HG02623 (cell line): ENCODE measurements around the gene NUDT1.
A peak's percentile ranks its signal among the peaks of the same experiment; 100 is the strongest.

ENCODE experiments used
- ATAC-seq: cut with Tn5 transposase; IDR thresholded peaks from one replicate; pipeline ENCODE4 v1.9.1; 2021; ENCODE audit warnings: moderate library complexity; ENCODE audit not compliant: unreplicated experiment

The NUDT1 gene

DNA sequence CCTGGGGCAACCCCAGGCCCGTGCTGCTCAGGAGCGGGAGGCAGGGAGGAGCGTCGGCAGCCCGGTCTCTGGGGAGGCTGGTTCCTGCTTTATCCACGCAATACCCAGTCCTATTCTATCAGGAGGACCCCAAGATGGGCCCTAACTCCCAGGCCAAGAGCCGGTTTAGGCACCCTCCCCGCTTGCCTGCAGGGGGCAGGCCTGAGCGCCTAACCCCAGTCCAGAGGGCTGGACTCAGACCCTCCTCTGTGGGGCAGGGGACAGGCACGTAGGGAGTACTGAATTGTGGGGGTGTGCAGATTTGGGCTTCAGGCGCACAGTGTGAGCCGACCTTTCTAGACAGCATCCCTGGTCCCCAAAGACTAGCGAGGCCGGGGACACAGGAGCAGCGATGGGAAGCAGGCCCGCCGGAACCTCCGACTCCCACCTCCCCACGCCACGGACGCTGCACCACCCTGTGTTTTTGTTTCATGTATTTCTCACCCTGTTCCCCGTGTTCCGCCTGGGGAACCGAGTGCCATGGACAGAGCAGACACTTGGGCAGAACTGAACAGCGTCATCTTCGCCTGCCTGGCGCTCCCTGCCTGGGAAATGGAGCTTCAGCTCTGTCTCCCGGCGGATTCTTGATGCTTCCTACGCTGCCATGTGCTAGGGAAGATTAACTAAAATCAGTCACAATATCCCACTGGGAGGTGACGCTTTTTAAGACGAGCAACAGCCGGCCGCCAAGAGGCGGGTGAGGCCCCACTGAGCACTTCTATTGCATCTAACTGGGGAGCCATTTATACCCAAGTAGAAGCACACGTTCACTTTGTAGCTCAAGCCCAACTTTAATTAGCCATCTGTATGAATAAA lies 5.3 kb downstream of the NUDT1 start:
- ATAC-seq, result no peak

DNA sequence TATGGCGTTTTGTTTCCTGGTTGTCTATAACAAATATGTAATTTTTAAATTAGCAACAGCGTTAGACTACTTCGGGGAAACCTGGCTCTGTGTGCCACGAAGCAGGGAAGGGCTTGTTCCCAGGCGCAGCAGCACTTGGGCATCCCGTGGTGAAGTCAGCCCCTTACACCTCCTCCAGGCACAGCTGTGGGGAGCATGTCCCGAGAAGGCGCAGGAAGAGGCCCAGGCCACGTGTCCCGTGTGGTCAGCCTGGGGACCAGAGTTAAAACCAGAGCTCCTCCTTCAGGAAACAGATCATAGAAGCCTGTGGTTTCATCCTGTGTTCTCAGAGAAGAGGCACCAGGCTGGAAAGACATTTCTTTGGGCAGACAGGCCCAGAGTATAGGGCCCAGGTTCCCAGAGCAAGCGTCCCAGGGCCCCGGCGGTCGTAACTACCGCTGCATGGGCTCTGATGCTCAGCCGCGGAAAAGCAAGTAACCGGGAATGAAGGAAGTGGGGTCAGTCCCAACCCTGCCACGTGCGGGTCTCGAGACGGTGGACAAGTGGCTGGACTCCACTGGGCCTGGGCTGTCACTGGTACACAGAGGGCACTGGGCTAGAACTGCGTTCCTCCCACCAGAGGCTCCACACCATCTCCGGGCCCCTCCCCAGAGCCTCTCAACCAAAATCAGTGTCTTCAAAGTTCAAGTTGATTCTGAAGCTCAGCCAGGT lies 7.1 kb downstream of the NUDT1 start:
- ATAC-seq, result no peak

DNA sequence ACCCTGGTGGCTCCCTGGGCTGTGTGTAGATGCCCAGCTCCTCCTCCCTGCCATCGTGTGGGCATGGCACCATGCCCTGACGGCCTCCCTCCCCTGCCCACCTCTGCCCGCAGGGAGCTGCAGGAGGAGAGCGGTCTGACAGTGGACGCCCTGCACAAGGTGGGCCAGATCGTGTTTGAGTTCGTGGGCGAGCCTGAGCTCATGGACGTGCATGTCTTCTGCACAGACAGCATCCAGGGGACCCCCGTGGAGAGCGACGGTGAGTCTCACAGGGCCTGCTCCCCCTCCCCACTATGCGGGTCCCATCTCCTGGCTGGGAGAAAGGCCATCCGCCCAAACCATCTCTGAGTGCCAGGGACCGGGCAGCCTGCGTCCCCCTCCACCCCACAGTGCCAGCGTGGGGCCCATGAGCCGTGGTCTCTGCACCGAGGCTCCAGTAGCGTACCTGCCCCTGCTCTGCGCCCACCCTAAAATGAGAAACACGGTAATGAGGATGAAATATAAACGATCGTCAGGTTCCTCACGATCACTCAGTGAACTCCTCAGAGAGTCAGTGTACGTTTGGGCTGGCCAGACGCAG lies 7.8 kb downstream of the NUDT1 start:
- no peak for ATAC-seq

DNA sequence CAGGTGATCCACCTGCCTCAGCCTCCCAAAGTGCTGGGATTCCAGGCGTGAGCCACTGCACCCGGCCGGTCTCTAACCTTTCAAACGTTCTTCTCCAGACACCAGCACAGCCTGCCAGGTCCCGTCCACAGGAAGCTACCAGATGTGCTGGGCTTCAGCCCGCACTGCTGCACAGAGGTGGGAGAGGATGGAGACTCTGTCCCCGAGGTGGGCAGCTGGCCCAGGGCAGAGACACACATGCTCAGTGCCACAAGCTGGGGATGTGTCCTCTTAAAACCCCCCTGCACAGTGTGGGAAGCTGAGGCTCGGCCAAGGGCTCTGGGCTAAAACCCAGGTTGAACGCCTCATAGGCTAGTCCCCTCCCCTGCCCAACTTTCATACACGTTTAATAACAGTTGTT lies 9.4 kb downstream of the NUDT1 start:
- no peak for ATAC-seq

DNA sequence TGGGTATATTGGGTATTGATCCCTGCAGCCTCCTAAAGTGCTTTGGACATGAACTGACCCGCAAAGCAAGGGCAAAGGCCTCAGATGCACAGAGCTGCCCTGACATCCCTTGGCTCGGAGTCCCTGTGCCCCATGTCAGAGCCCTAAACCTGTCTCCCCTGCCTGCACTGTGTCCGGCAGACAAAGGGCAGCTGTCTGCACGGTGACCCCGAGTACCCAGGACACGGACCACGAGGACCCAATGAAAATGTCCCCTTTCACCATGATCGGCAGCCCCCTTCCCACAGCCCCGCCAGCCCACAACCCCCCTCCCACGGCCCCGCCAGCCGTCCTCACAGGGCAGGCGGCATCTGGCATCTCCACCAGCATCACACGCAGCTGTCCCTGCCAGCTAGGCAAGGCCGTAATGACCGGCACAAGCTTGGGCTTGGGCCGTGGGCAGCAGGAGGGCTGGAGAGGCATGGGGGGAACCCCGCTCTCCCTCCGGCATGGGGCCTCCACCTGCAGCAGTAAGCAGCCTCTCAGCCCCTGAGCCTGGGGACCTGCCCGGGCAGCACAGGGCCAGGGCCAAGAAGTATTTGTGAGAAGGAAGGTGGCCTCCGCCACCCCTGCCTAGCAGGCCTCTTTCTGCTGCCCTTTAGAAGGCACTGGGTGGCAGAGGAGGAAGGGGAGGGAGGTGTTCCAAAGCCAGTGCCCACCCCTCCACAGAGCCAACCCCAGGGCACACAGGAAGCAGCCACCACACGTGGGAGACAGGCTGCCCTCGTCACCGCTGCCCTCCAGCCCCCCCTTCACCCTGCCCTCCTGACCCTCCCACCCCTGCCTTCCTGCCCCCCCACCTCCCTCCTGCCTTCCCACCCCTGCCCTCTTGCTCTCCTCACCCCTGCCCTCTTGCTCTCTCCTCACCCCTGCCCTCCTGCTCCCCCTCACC lies 10.1 kb downstream of the NUDT1 start:
- ATAC-seq, result no peak

DNA sequence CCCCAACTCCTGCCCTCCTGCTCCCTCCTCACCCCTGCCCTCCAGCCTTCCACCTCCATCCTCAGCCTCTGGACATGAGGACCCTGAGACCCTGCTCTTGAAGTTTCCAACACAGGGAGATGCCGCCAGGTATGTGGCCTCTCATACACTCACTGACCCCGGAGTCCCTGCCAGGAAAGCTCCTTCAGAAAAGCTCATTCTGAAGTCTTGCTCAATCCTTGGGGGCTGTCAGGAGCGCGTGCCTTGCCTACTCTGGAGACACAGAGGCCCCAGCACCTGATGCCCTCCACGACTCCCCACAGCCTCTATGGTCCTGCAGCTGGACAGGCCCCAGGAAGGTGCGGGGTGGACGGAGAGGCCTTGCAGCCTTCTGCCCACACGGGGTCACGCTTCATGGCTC lies 11.0 kb downstream of the NUDT1 start:
- ATAC-seq, result no peak

DNA sequence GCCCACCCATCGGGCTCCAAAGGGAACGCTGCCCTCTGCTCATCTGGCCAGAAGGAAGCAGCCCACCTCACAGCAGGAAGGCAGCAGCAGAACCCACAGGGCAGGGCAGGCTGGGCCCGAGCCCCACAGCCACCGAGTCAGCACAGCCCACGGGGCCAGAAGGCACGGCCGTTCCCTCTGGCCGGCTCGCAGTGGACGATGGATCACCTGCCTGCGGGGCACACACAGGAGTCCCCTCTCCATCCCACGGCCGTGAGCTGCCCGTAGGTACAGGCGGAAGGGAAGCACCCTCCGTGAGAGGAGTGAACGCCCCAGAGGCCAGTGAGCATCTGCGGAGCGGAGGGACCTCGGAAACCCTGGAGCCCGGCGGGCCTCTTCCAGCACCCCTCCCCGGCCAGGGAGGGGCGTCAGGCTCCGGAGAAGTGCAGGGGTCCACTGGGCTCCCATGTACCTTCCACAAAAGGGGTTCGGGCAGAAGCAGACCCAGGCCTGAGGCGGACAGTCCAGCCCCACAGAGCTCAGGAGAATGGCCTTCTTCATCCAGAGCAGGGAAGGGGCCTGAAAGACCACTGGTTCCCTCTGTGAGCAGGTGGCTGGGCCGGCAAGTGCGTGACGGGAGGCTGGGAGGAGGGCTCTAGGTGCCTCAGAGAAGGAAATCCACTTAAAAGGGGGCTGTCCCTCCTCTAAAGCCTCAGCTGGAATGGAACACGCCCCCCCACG lies 11.7 kb downstream of the NUDT1 start:
- ATAC-seq, result no peak

DNA sequence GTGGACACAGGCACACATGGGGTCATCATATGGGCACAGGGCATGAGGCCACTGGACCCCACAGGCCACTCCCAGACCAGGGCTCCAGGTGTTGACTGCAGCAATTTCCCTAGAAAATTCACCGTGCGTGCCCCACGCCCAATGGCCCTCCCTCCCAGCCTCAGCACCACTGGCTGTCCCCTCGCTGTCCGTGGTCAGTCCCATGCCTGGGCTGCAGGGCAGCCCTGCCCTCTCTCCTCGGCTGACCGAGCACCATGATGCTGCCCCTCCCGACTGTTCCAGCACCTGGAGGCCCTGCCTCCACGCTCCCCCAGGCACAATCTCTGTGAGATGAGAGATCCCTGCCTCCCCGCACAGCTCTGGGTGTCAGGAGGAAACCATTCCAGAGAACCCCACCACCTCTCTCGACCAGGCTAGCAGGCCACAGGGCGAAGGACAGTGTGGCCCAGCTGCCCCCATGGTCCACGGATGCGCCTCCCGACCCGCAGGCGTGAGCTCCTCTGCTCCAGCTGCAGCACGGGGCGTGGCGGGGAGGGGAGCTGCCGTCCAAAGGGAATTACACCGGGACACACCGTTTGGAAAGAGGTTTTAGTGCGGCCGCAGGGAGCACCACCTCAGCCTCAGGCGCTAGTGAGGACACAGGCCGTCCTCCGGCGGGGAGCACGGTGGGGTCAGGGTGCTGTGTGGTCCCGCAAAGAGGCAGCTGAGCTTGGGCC lies 12.6 kb downstream of the NUDT1 start:
- ATAC-seq, result no peak

DNA sequence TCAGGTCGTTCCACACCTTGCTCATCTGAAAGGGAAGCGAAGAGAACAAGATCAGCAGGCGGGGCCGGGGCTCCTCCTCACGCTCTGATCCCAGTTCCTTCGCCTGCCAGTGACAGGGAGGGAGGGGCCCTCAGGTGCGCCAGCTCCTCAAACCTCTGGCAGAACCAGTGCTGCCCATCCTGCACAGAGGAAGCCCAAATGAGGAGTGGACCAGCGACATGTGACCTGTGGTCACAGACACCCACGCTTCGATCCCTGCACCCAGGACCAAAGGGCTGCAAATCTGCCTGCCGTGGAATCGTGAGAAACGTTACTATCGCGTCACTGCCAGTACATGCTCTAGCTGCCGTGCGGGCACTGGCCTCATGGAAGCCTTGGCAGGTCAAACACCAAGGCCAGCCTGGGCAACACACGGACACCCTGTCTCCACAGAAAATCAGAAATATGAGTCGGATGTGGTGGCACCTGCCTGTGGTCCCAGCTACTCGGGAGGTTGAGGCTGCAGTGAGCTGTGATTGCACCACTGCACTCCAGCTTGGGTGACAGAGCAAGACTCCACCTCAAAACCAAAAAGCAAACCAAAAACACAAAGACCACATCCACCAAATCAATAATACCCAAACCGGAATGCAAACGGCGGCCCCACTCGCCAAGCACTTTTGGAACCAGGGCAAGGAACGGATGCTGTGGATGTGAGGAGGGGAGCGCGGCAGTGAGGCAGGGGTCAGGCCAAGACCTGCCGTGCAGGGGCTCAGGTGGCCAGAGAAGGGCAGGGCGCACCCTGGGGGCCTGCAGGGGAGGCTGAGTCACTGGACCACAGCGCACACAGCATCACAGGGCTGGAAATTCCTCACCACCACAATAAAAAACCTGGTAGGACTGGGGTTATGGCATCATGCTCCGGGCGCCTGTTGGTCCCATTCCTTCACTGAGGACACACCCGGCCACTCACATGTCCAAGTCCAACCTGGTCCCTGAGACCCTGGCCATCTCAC lies 13.4 kb downstream of the NUDT1 start:
- no peak for ATAC-seq

DNA sequence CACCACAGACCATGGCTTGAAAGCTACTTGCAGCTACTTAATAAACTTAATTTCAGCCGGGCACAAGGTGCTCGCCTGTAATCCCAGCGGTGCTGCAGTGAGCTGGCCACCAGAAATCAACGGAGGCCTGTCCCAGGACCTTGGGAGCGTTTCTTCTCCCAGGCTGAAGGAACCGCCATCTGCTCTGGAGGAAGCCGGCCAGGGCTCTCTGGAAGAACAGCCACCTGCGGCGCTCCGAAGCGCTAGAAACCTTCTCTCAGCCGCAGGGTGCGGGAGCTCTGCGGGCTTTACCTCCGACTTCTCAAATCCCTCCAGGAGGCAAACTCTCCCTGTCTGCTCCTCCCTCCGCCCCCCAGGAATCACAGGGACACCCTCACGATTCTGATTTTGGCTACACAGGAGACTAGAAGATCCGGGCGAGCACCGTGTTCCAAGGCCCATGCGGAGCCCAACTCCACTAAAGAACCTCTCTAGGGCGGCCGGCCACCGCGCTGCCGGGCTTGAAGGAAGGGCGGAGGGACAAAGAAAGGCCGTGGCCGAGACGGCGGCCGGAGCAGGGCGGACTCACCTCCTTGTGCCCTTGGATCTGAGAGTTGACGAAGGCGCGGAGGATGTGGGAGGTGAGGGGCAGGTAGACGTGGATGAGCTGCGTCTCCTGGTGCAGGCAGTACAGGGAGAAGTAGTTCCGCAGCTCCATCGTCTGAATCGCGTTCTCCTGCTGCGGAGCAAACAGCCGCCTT lies 14.4 kb downstream of the NUDT1 start:
- ATAC-seq, result no peak

DNA sequence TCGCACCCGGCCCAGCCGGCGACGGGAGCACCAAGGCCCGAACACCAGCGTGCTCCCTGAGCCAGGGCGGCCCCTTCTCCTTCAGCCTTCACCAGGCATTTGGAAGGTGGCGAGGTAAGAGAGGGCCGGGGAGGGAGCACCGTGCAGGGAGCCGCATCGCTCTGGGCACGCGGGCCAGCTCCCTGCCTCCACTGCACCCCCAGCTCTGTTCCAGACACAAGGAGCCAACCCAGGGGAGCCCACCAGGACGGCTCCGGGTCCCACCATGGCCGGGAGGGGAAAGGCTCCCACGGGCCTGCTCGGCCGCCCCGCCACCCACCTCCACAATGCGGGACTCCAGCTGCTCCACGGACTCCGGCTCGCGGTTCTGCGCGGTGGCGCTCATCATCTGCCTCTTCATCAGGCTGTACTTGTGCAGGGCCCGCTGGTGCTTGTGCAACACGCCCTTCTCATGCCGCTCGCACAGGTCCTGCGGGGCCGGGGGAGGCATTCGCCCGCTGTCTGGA lies 15.1 kb downstream of the NUDT1 start:
- ATAC-seq, result no peak

DNA sequence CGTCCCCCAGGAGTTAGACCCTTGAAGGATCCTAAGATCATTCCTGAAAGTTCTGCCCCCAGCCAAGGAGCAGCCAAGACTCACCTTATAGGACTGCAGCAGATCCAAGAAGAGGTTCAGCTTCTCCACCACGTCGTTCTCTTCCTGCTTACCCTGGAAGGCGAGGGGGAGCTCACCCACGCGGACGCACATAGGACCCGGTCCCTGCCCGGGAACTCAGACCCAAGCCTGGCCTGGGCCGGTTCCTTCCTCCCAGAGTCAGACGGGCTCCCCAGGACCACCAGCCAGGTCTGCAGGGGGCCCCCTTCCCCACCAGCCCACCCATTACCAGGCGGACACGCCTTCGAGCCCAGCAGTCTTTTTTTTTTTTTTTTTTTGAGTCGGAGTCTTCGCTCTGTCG lies 15.6 kb downstream of the NUDT1 start:
- no peak for ATAC-seq

DNA sequence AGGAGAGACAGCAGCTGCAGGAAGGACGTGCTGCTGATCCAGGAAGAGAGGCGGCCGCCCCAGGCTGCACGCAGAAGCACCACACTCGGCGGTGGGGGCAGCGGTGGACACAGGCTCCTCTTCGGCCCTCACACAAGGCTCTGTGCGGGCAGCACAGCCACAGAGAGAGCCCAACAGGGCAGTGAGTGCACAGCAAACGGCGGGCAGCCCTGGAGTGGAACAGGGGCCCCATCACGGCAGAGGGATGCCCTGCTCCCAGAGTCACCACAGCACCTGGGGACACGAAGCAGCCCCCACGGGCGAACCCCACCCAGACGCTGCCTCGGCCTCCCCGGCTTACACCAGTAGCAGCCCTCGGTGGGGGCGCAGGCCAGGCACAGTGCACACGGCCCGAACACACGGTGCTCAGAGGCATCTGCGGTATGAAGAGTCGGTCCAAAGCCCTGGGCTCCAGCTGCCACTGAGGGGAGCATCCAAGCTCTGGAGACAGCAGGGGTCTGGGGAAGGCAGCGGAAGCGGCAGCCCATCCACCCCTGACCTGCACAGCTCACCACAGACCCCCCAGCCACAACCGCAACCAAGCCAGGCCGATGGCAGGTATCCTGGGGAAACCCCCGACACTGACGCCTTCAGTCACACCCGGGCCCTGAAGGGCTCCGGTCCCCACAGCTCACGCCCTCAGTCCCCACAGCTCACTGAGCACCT lies 16.8 kb downstream of the NUDT1 start:
- peak; percentile 64 for ATAC-seq

DNA sequence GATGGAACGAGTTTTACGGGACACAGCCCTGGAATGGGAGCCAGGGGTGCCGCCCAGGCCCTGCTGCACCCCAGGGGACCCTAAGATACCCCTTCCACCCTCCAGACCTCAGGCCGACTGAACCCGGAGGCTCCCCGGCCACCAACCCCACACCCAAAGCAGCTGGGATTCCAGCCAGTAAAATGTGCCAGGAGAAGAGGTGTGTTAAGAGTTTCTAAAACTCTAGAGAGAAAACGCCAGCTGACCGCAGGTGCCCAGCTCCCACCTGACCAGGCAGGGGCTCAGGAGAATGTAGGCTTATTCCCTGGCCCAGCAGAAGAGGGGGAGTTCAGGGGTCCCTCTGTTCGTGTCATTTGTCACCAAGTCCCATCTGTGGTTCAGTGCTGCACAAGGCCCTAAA lies 17.5 kb downstream of the NUDT1 start:
- ATAC-seq, result no peak

DNA sequence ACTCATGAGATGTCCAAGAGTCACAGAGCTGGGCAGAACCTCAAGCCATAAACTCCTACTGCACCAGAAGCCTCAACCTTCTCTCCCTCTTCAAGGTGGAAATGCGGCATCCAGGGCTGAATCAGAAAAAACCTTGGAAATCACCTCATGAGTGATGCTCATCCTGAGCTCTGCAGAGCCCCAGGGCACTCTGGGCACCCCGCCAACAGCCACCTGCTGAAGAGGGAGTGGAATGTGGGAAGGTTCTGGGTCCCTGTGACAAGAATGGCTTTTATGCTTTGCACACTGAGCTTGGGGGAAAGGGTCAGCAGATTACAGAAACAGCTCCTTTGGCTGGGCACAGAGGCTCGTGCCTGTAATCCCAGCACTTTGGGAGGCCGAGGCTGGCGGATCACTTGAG lies 18.8 kb downstream of the NUDT1 start:
- no peak for ATAC-seq

DNA sequence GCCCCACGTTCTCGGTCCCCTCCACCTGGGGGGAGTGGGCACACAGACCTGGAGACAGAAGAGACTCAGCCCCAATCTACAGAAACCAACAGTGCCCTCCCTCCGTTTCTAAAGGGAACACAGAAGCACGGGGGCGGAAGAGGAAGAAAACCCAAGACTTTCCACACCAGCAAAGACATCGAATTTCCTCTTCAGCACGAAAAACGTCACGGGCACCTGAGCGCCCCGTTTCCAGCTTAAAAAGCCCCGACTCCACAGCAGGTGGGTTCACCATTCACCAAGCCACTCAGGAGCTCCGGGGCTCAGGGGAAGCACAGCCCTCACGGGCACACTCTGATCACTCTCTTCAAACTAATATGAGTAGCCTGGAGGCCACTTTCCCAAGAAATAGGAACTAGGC lies 19.6 kb downstream of the NUDT1 start:
- ATAC-seq, result no peak

DNA sequence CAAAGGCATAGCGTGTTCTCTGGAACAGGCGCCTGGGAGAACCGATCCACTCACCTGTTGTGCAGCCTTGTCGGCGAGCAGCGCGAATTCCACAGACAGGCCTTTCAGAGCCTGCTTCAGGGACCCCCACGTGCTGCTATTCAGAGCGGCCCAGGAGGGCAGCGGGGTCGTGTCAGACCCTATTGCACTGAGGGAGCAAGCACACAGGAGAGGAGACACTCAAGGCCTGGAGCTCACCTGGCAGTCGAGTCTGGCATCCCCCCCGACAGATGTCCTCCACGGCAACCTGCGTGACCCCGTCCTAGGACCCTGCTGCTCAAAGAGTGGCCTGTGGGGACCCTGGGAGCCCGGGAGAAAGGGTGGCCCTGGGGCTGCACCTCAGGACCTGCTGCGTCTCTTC lies 21.1 kb downstream of the NUDT1 start:
- ATAC-seq, result no peak
